ENCODE results near the gene MYF6. TPM values are rescaled to one million over a fixed set of nuclear protein-coding genes. Genes with fewer than 3 reads are reported as not detected.

MYF6 gene
- total RNA-seq, 1 experiment from 2014 or later: not detected

- intact Hi-C loops (cut with micrococcal nuclease; ENCODE audit: unreplicated experiment): no loop called here
- Mint-ChIP-seq H3K4me1 (ENCODE audit: low read depth, unreplicated experiment) (no peaks in the 10 kb centered on the region), H3K9me3 (ENCODE audit: low read depth, unreplicated experiment) (no peaks in the 10 kb centered on the region), H3K4me3 (ENCODE audit: low read depth, unreplicated experiment) (no peak overlapping the region), H3K27ac (ENCODE audit: unreplicated experiment) (no peak overlapping the region), H3K27me3 (ENCODE audit: unreplicated experiment) (no peaks in the 10 kb centered on the region), H3K36me3 (ENCODE audit: insufficient read depth, unreplicated experiment) (no peaks in the 10 kb centered on the region)
- BruUV-seq (replicated peaks): no TSS peak
- TF ChIP-seq CTCF (IDR thresholded peaks at IDR 0.05; ENCODE audit: unreplicated experiment): no peak
- no peak for DNase-seq
- CTCF ChIA-PET: no interaction called here
Observed at GRCh38 chr12:80714846-80715245, 7.4 kb downstream of the MYF6 start.

- no peaks in the 10 kb centered on the region for H3K4me1 Mint-ChIP-seq (ENCODE audit: low read depth, unreplicated experiment)
- CTCF ChIA-PET: no interaction called here
- H3K27me3 Mint-ChIP-seq (ENCODE audit: unreplicated experiment): no peaks in the 10 kb centered on the region
- H3K36me3 Mint-ChIP-seq (ENCODE audit: insufficient read depth, unreplicated experiment): no peaks in the 10 kb centered on the region
- H3K4me3 Mint-ChIP-seq (ENCODE audit: low read depth, unreplicated experiment): no peak overlapping the region
- no peak for TF ChIP-seq CTCF (IDR thresholded peaks at IDR 0.05; ENCODE audit: unreplicated experiment)
- H3K27ac Mint-ChIP-seq (ENCODE audit: unreplicated experiment): no peak overlapping the region
- no TSS peak for BruUV-seq (replicated peaks)
- intact Hi-C loops (cut with micrococcal nuclease; ENCODE audit: unreplicated experiment): no loop called here
- no peak for DNase-seq
- H3K9me3 Mint-ChIP-seq (ENCODE audit: low read depth, unreplicated experiment): no peaks in the 10 kb centered on the region
Observed at GRCh38 chr12:80715713-80716249, 8.3 kb downstream of the MYF6 start.

- Mint-ChIP-seq H3K4me1 (ENCODE audit: low read depth, unreplicated experiment) (no peaks in the 10 kb centered on the region), H3K27me3 (ENCODE audit: unreplicated experiment) (no peaks in the 10 kb centered on the region), H3K27ac (ENCODE audit: unreplicated experiment) (no peak within 1 kb of the TSS), H3K36me3 (ENCODE audit: insufficient read depth, unreplicated experiment) (no peaks in the 10 kb centered on the region), H3K4me3 (ENCODE audit: low read depth, unreplicated experiment) (no peak within 1 kb of the TSS), H3K9me3 (ENCODE audit: low read depth, unreplicated experiment) (no peaks in the 10 kb centered on the region)
- TF ChIP-seq CTCF (IDR thresholded peaks at IDR 0.05; ENCODE audit: unreplicated experiment): no peak
- DNase-seq: no peak
- intact Hi-C loops (cut with micrococcal nuclease; ENCODE audit: unreplicated experiment): no loop called here
- BruUV-seq (replicated peaks): no TSS peak
- CTCF ChIA-PET: no interaction called here
Observed at GRCh38 chr12:80716696-80717469, 9.4 kb downstream of the MYF6 start, which contains the start of gene MYF5. Gene MYF5 (plus strand): TSS chr12:80716912. CDS start chr12:80717064, 152 bp downstream.

- CTCF ChIA-PET: no interaction called here
- no peak for TF ChIP-seq CTCF (IDR thresholded peaks at IDR 0.05; ENCODE audit: unreplicated experiment)
- Mint-ChIP-seq H3K4me3 (ENCODE audit: low read depth, unreplicated experiment) (no peak overlapping the region), H3K4me1 (ENCODE audit: low read depth, unreplicated experiment) (no peaks in the 10 kb centered on the region), H3K27ac (ENCODE audit: unreplicated experiment) (no peak overlapping the region), H3K27me3 (ENCODE audit: unreplicated experiment) (no peaks in the 10 kb centered on the region), H3K9me3 (ENCODE audit: low read depth, unreplicated experiment) (no peaks in the 10 kb centered on the region), H3K36me3 (ENCODE audit: insufficient read depth, unreplicated experiment) (no peaks in the 10 kb centered on the region)
- no peak for DNase-seq
- intact Hi-C loops (cut with micrococcal nuclease; ENCODE audit: unreplicated experiment): no loop called here
- BruUV-seq (replicated peaks): no TSS peak
Observed at GRCh38 chr12:80717856-80718255, 10.4 kb downstream of the MYF6 start.

Measured in Calu3 (cell line).